Muscle layer of duodenum (tissue), 2 donors: ENCODE data around the gene IFFO2.

ENCODE experiments used
- H3K27ac ChIP-seq: one replicate; pipeline ENCODE4 v1.7.0; 2013; ENCODE audit warnings: mild to moderate bottlenecking, low read length
- H3K27me3 ChIP-seq: one replicate; pipeline ENCODE4 v1.7.0; 2013; ENCODE audit warnings: low read depth, mild to moderate bottlenecking, control low read depth, low read length
- H3K36me3 ChIP-seq, 2 donors: one replicate each; pipeline ENCODE4 v1.7.0; 2013; ENCODE audit warnings: low read length in 2 of 2, control low read depth in 1 of 2, mild to moderate bottlenecking in 1 of 2; ENCODE audit not compliant: insufficient read depth in 2 of 2, control insufficient read depth in 1 of 2
- H3K4me1 ChIP-seq, 2 donors: one replicate each; pipeline ENCODE4 v1.7.0; 2013; ENCODE audit warnings: low read length in 2 of 2, mild to moderate bottlenecking in 2 of 2, control low read depth in 1 of 2, moderate library complexity in 1 of 2; ENCODE audit not compliant: insufficient read depth in 2 of 2, control insufficient read depth in 1 of 2
- H3K4me3 ChIP-seq, 2 donors: one replicate each; pipeline ENCODE4 v1.7.0; 2013; ENCODE audit warnings: low read length in 2 of 2, low read depth in 1 of 2, mild to moderate bottlenecking in 1 of 2
- H3K9me3 ChIP-seq, 2 donors: one replicate each; pipeline ENCODE4 v1.7.0; 2013; ENCODE audit warnings: low read length in 2 of 2, control low read depth in 1 of 2, mild to moderate bottlenecking in 1 of 2; ENCODE audit not compliant: control insufficient read depth in 1 of 2
- donor health status: healthy.

IFFO2 gene

GRCh38 chr1:18912550-18912949, 43.9 kb downstream of the IFFO2 start:
- H3K9me3 ChIP-seq = no peaks in the 10 kb centered on the region
- H3K4me1 ChIP-seq = peaks cover 0 to 18% of the 10 kb centered on the region in 2 donors
- no peaks in the 10 kb centered on the region for H3K27me3 ChIP-seq
- no peak overlapping the region for H3K4me3 ChIP-seq
- H3K27ac ChIP-seq = no peak overlapping the region
- peaks cover 17 to 43% of the 10 kb centered on the region in 2 donors for H3K36me3 ChIP-seq

DNA sequence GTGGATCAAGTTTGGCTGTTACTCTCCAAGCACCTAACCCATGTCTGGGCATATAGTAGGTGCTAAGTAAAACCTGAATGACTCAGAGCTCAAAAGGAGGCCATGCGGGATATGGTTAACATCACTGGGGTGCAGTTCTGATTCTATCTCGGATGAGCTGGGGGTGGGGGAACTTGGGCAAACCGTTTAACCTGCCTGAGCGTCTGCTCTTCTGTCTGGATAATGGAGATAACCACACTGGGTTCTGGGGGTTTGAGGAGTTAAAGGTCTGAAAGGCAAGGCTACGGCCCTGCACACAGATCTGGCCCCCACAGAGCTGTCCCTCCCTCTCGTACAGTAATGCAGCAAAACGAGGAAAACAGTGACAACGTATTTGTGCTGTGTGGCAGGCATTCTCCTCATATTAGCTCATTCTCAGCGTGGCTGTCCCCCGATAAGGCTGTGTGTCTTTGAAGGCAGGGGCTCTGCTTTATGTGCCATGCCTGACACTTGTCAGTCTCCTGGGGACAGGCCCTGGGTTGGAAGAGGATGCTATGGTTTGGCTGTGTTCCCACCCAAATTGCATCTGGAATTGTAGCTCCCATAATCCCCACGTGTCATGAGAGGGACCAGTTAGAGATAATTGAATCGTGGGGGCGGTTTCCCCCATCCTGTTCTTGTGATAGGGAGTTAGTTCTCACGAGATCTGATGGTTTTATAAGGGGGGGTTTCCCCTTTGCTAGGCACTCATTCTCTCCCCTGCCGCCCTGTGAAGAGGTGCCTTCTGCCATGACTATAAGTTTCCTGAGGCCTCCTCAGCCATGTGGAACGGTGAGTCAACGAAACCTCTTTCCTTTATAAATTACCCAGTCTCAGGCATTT, 47.3 kb downstream of the IFFO2 start:
- H3K27me3 ChIP-seq = no peaks in the 10 kb centered on the region
- H3K4me1 ChIP-seq = peaks cover 0 to 27% of the 10 kb centered on the region in 2 donors
- no peak overlapping the region for H3K4me3 ChIP-seq
- no peaks in the 10 kb centered on the region for H3K9me3 ChIP-seq
- H3K27ac ChIP-seq = no peak overlapping the region
- H3K36me3 ChIP-seq = peaks cover 17 to 27% of the 10 kb centered on the region in 2 donors

GRCh38 chr1:18907917-18908845, 48.3 kb downstream of the IFFO2 start:
- H3K4me3 ChIP-seq = peak overlapping the region in 1 of 2 donors; percentile 28
- peaks cover 17 to 27% of the 10 kb centered on the region in 2 donors for H3K36me3 ChIP-seq
- peaks cover 4 to 27% of the 10 kb centered on the region in 2 donors for H3K4me1 ChIP-seq
- no peaks in the 10 kb centered on the region for H3K9me3 ChIP-seq
- no peak overlapping the region for H3K27ac ChIP-seq
- H3K27me3 ChIP-seq = no peaks in the 10 kb centered on the region

- peak overlapping the region in 1 of 2 donors; percentile 28 for H3K4me3 ChIP-seq
- peaks cover 4 to 23% of the 10 kb centered on the region in 2 donors for H3K4me1 ChIP-seq
- no peaks in the 10 kb centered on the region for H3K27me3 ChIP-seq
- no peaks in the 10 kb centered on the region for H3K9me3 ChIP-seq
- H3K36me3 ChIP-seq = peaks cover 17 to 27% of the 10 kb centered on the region in 2 donors
- H3K27ac ChIP-seq = no peak overlapping the region
Measured at GRCh38 chr1:18907021-18907916, 49.2 kb downstream of the IFFO2 start.

- Histone ChIP-seq H3K9me3 (no peaks in the 10 kb centered on the region), H3K27me3 (no peaks in the 10 kb centered on the region), H3K27ac (peak overlapping the region; percentile 89), H3K36me3 (no peaks in the 10 kb centered on the region), H3K4me3 (peak overlapping the region; percentile 75 to 79), H3K4me1 (peaks cover 4 to 29% of the 10 kb centered on the region in 2 donors)
Measured at GRCh38 chr1:18903291-18903756, 53.2 kb downstream of the IFFO2 start.

DNA sequence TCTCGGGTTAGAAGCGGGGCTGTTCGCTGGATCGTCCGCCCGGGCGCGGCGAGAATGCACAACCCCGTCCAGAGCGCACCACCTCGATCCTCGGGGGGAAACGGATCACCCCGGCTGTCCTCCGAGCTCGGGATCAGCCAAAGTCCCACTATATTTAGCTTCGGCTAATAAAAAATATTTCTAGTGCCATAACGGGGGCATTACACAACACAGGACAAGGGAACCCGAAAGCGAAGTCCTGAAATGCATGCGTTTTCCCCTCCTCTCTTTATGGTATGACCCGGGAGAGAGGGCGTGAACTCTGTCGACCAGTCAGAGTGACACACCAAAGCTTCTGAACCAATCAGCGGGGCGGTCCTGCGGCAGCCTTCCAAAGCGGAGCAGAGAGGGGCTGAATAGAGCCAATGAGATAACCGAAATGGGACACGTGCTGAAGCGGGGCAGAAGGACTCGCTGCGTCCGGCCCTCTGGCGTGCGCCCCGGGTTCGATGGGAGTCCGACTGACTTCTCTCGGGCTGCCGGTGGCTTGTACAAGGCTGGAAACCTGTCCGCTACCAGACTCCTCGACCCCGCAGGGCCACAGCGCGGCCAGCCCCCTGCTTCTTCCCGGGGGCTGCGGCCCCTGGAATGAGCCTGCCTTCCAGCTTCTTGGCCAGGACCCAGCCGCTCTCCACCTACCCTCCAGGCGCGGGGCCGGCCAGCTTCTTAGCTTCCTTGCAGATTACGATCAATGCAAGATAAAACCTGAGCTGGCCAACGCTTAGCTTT, 53.8 kb downstream of the IFFO2 start, which contains the start of gene ALDH4A1:
TSS of gene ALDH4A1 (minus strand) at position 33 of the 768 bp plus-strand sequence. CDS start at position 1, 32 bp downstream.
- H3K4me3 ChIP-seq = peak within 1 kb of the TSS; percentile 75 to 79
- no peaks in the 10 kb centered on the region for H3K36me3 ChIP-seq
- H3K27ac ChIP-seq = peak within 1 kb of the TSS; percentile 89
- no peaks in the 10 kb centered on the region for H3K27me3 ChIP-seq
- peaks cover 4 to 24% of the 10 kb centered on the region in 2 donors for H3K4me1 ChIP-seq
- no peaks in the 10 kb centered on the region for H3K9me3 ChIP-seq

GRCh38 chr1:18901952-18902522, 54.4 kb downstream of the IFFO2 start:
- Histone ChIP-seq H3K4me1 (peaks cover 4 to 17% of the 10 kb centered on the region in 2 donors), H3K4me3 (peak overlapping the region; percentile 75 to 79), H3K36me3 (no peaks in the 10 kb centered on the region), H3K9me3 (no peaks in the 10 kb centered on the region), H3K27ac (peak overlapping the region; percentile 89), H3K27me3 (no peaks in the 10 kb centered on the region)

- H3K9me3 ChIP-seq = no peaks in the 10 kb centered on the region
- no peaks in the 10 kb centered on the region for H3K27me3 ChIP-seq
- H3K27ac ChIP-seq = no peak overlapping the region
- H3K36me3 ChIP-seq = no peaks in the 10 kb centered on the region
- peak overlapping the region; percentile 75 to 79 for H3K4me3 ChIP-seq
- peaks cover 4 to 13% of the 10 kb centered on the region in 2 donors for H3K4me1 ChIP-seq
Measured at GRCh38 chr1:18901147-18901951, 55.1 kb downstream of the IFFO2 start.

DNA sequence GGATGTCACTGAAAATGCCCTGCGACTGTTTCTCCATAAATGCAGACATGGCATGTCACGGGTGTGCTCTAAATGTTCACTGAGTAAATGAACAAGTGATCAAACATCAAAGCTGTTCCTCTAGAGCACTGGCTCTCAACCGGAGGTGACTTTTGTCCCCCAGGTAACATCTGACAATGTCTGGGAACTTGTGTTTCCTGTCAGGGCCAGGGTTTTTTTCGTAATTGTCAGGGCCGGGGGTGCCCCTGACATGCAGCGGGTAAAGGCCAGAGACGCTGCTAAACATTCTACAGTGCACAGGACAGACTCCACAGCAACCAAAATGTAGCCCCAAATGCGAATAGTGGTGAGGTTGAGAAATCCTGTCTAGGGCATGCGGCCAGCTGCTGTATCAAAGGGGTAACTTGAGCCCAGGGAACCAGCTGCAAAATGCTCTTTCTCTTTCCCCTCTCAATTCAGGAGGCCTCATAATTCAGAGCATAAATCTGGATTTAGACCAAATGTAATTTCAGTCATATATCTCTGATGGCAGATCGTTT, 56.1 kb downstream of the IFFO2 start:
- H3K36me3 ChIP-seq = no peaks in the 10 kb centered on the region
- no peak overlapping the region for H3K4me3 ChIP-seq
- H3K9me3 ChIP-seq = no peaks in the 10 kb centered on the region
- no peak overlapping the region for H3K27ac ChIP-seq
- H3K27me3 ChIP-seq = no peaks in the 10 kb centered on the region
- H3K4me1 ChIP-seq = peaks cover 4 to 13% of the 10 kb centered on the region in 2 donors
